DND-41 (cell line): ENCODE results near the gene GPATCH4.

Experiments
- ATAC-seq: fragments of 200-7000 bp; cut with Tn5 transposase; 3 replicates; pipeline ENCODE4 v1.9.1; 2021; ENCODE audit warnings: low read depth; ENCODE audit not compliant: insufficient read depth
- DNase-seq: peaks from one replicate; pipeline ENCODE4 v3.0.0-alpha.2; 2020
- H2AFZ ChIP-seq: 2 replicates; pipeline ENCODE4 v1.6.0; 2012; ENCODE audit warnings: low read depth, low read length
- H3K27ac ChIP-seq: 2 replicates; pipeline ENCODE4 v1.5.1; 2012; ENCODE audit warnings: low read length, inconsistent platforms
- H3K27me3 ChIP-seq: fragments of 200-600 bp; sonication (generic); 2 replicates; pipeline ENCODE4 v1.6.0; 2012; ENCODE audit warnings: low read length, mild to moderate bottlenecking, inconsistent platforms; ENCODE audit not compliant: insufficient read depth, poor library complexity
- H3K36me3 ChIP-seq: 2 replicates; pipeline ENCODE4 v1.5.1; 2012; ENCODE audit warnings: low read length, inconsistent platforms; ENCODE audit not compliant: insufficient read depth
- H3K4me1 ChIP-seq: 2 replicates; pipeline ENCODE4 v1.5.1; 2012; ENCODE audit warnings: mild to moderate bottlenecking, low read length; ENCODE audit not compliant: insufficient read depth
- H3K4me2 ChIP-seq: 2 replicates; pipeline ENCODE4 v1.6.0; 2012; ENCODE audit warnings: mild to moderate bottlenecking, moderate library complexity, low read length, inconsistent platforms; ENCODE audit not compliant: insufficient read depth
- H3K4me3 ChIP-seq, 2 experiments: fragments of 200-600 bp in 1 of 2; shearing (Covaris generic) in 1 of 2; 2 replicates each; pipeline ENCODE4 v1.5.1; 2012 to 2016; ENCODE audit warnings: inconsistent platforms in 2 of 2, low read length in 2 of 2, mild to moderate bottlenecking in 2 of 2, low read depth in 1 of 2, moderate library complexity in 1 of 2
- H3K79me2 ChIP-seq: 2 replicates; pipeline ENCODE4 v1.6.0; 2012; ENCODE audit warnings: low read length, inconsistent platforms; ENCODE audit not compliant: insufficient read depth
- H3K9ac ChIP-seq: 2 replicates; pipeline ENCODE4 v1.6.0; 2012; ENCODE audit warnings: low read depth, mild to moderate bottlenecking, inconsistent platforms, low read length, moderate library complexity
- H3K9me3 ChIP-seq: 2 replicates; pipeline ENCODE4 v1.5.1; 2012; ENCODE audit warnings: low read length, moderate library complexity, mild to moderate bottlenecking, inconsistent platforms; ENCODE audit not compliant: insufficient read depth, severe bottlenecking
- H4K20me1 ChIP-seq: 2 replicates; pipeline ENCODE4 v1.6.0; 2012; ENCODE audit warnings: low read length; ENCODE audit not compliant: insufficient read depth
- CTCF ChIP-seq: IDR thresholded peaks from 2 replicates; pipeline ENCODE4 v1.5.1; 2012; ENCODE audit warnings: borderline replicate concordance, low read length, moderate library complexity, mild to moderate bottlenecking; ENCODE audit not compliant: poor library complexity, severe bottlenecking; ENCODE audit errors: extremely low read depth
- EZH2 ChIP-seq: IDR thresholded peaks from 3 replicates; pipeline ENCODE4 v1.6.1; 2012; ENCODE audit warnings: borderline replicate concordance, low read depth, mild to moderate bottlenecking, moderate library complexity, low read length, inconsistent platforms; ENCODE audit not compliant: severe bottlenecking

GPATCH4 gene

GRCh38 chr1:156560585-156561163, 40.6 kb downstream of the GPATCH4 start:
- DNase-seq = no peak
- peaks cover 72% of the 10 kb centered on the region for H3K36me3 ChIP-seq
- no peaks in the 10 kb centered on the region for H4K20me1 ChIP-seq
- no peaks in the 10 kb centered on the region for H3K79me2 ChIP-seq
- H3K9me3 ChIP-seq = no peaks in the 10 kb centered on the region
- no peak overlapping the region for H3K27ac ChIP-seq
- H3K4me2 ChIP-seq = no peak overlapping the region
- no peak for ATAC-seq
- H3K4me1 ChIP-seq = no peaks in the 10 kb centered on the region
- no peak overlapping the region for H3K9ac ChIP-seq
- no peak overlapping the region for H3K4me3 ChIP-seq
- TF ChIP-seq CTCF (no peak), EZH2 (no peak)
- H2AFZ ChIP-seq = no peak overlapping the region
- no peaks in the 10 kb centered on the region for H3K27me3 ChIP-seq

DNA sequence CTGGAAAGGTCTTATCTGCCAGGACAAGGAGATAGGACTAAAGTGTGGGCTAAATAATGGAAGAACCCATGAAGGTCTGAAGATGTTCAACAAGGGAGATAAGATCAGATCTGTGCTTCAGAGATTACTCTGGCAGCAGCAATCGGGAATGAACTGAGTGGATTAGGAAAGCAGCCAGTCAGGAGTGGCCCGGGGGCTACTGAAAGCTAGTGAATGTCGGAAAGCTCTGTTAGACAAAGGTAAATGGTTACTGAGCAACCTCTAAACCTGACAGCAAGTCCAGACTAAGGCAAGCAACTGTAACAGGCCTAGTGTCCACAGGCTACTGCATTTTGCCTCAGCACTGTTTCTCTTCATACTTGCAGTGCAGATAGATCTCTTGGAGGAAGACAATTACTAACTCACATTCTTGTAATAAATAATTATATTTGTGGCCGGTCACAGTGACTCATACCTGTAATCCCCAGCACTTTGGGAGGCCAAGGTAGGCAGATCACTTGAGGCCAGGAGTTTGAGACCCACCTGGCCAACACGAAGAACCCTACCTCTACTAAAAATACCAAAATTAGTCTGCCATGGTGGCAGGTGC, 41.4 kb downstream of the GPATCH4 start:
- no peaks in the 10 kb centered on the region for H3K4me1 ChIP-seq
- H3K9me3 ChIP-seq = no peaks in the 10 kb centered on the region
- no peak overlapping the region for H3K27ac ChIP-seq
- ATAC-seq (no peak), DNase-seq (no peak)
- no peak overlapping the region for H2AFZ ChIP-seq
- no peaks in the 10 kb centered on the region for H4K20me1 ChIP-seq
- H3K4me3 ChIP-seq = no peak overlapping the region
- no peak overlapping the region for H3K4me2 ChIP-seq
- peaks cover 71% of the 10 kb centered on the region for H3K36me3 ChIP-seq
- H3K27me3 ChIP-seq = no peaks in the 10 kb centered on the region
- TF ChIP-seq EZH2 (no peak), CTCF (no peak)
- H3K79me2 ChIP-seq = no peaks in the 10 kb centered on the region
- no peak overlapping the region for H3K9ac ChIP-seq

GRCh38 chr1:156559086-156559796, 42.0 kb downstream of the GPATCH4 start:
- TF ChIP-seq CTCF (no peak), EZH2 (no peak)
- ATAC-seq (no peak), DNase-seq (no peak)
- H3K4me3 ChIP-seq = no peak overlapping the region
- H3K27me3 ChIP-seq = no peaks in the 10 kb centered on the region
- H3K4me1 ChIP-seq = no peaks in the 10 kb centered on the region
- H3K27ac ChIP-seq = no peak overlapping the region
- H2AFZ ChIP-seq = no peak overlapping the region
- H3K79me2 ChIP-seq = no peaks in the 10 kb centered on the region
- peaks cover 70% of the 10 kb centered on the region for H3K36me3 ChIP-seq
- H4K20me1 ChIP-seq = no peaks in the 10 kb centered on the region
- H3K9me3 ChIP-seq = no peaks in the 10 kb centered on the region
- H3K4me2 ChIP-seq = no peak overlapping the region
- no peak overlapping the region for H3K9ac ChIP-seq
